Prostate gland (tissue), 2 donors: ENCODE data around the gene GLB1L. TPM values are rescaled to one million over a fixed set of nuclear protein-coding genes. Genes with fewer than 3 reads are reported as not detected.
A peak's percentile ranks its signal among the peaks of the same experiment; 100 is the strongest.

Experiments used
- DNase-seq: peaks from one replicate; pipeline ENCODE4 v3.0.0-alpha.2; 2019; ENCODE audit warnings: low spot score
- H3K27ac ChIP-seq, 2 donors: fragments of 200-600 bp; sonication (generic); 2 replicates each; pipeline ENCODE4 v1.5.1; 2017 to 2019
- H3K27me3 ChIP-seq: fragments of 200-600 bp; sonication (generic); replicated peaks from 2 replicates; pipeline ENCODE4 v1.5.1; 2019; ENCODE audit not compliant: insufficient read depth
- H3K36me3 ChIP-seq, 2 donors: fragments of 200-600 bp; sonication (generic); 1 replicate in 1 of 2; 2 replicates in 1 of 2; pipeline versions ENCODE4 v1.5.1 to v1.8.1; 2017 to 2019
- H3K4me1 ChIP-seq: fragments of 200-600 bp; sonication (generic); replicated peaks from 2 replicates; pipeline ENCODE4 v1.5.1; 2019
- H3K4me3 ChIP-seq, 2 donors: fragments of 200-600 bp; sonication (generic); 2 replicates each; pipeline ENCODE4 v1.5.1; 2017 to 2019
- H3K9me3 ChIP-seq: fragments of 200-600 bp; sonication (generic); 2 replicates; pipeline ENCODE4 v1.5.1; 2017
- CTCF ChIP-seq, 4 experiments: fragments of 200-600 bp in 2 of 4; fragments of 450-650 bp in 2 of 4; sonication (generic) in 2 of 4; IDR thresholded peaks; 1 replicate in 3 of 4; 2 replicates in 1 of 4; pipeline ENCODE4 v1.5.1; 2016 to 2019; ENCODE audit warnings: antibody characterized with exemption in 4 of 4, mild to moderate bottlenecking in 2 of 4, moderate library complexity in 2 of 4
- POLR2A ChIP-seq: fragments of 450-650 bp; IDR thresholded peaks from one replicate; pipeline ENCODE4 v1.6.1; 2016; ENCODE audit warnings: antibody characterized with exemption, mild to moderate bottlenecking
- POLR2AphosphoS5 ChIP-seq: sonication (generic); formaldehyde crosslinking; IDR thresholded peaks from one replicate; pipeline ENCODE4 v1.6.1; 2017; ENCODE audit warnings: antibody characterized with exemption
- WGBS: methylation state at CpG from one replicate; pipeline ENCODE4 v1.1.5; 2018; 5-methylcytosine and 5-hydroxymethylcytosine counted together
- intact Hi-C: fragments of 100-400 bp; cut with DNase I; formaldehyde crosslinking; loops from one replicate; pipeline ENCODE4 v1.14.2; 2022
- total RNA-seq, 2 donors: library from RNA; depleted of rRNA; stranded (reverse); fragments of >200 nt; gene quantifications; one replicate each; pipeline ENCODE4 v1.1.0, GENCODE V29; 2016

Gene GLB1L
- 10 to 100 TPM; 23.1 to 25.0 TPM for total RNA-seq

GRCh38 chr2:219245148-219245898, at the start of gene GLB1L, which contains the start of gene STK16:
Gene GLB1L (minus strand): TSS chr2:219245444. CDS start chr2:219243573, 1,871 bp downstream.
Gene STK16 (plus strand): TSS chr2:219245479. CDS start chr2:219246000, 521 bp downstream.
- Histone ChIP-seq H3K4me1 (peaks cover 20% of the 10 kb centered on the region), H3K36me3 (no peaks in the 10 kb centered on the region), H3K27me3 (no peaks in the 10 kb centered on the region), H3K27ac (peak within 1 kb of the TSS; percentile 90 to 94), H3K9me3 (no peaks in the 10 kb centered on the region), H3K4me3 (peak within 1 kb of the TSS; percentile 74 to 77)
- TF ChIP-seq POLR2A (peak; percentile 78), CTCF (IDR thresholded peaks at IDR 0.05) (peak in 2 of 4 experiments; percentile 10 to 33), POLR2AphosphoS5 (peak; percentile 99)
- intact Hi-C loops: no loop called here
- peak; percentile 88 for DNase-seq
- under 1% methylated on average over 27 of the region's 46 CpGs for WGBS

GRCh38 chr2:219294356-219295351, 49.4 kb upstream of the GLB1L start:
- intact Hi-C loops: loop anchor here (2.0 to 10.0 kb wide), 4 partner anchors 16 to 240 kb away; partner anchors contain the start of genes ABCB6, DNAJB2 and NHEJ1

GRCh38 chr2:219293736-219294231, 48.5 kb upstream of the GLB1L start:
- intact Hi-C loops: loop anchor here (2.0 to 10.0 kb wide), 4 partner anchors 15 to 241 kb away; partner anchors contain the start of genes ABCB6, DNAJB2 and NHEJ1
- TF ChIP-seq POLR2AphosphoS5 (no peak), CTCF (IDR thresholded peaks at IDR 0.05) (no peak), POLR2A (no peak)
- no peak for DNase-seq
- H3K9me3 ChIP-seq: no peaks in the 10 kb centered on the region
- no peak overlapping the region for H3K27ac ChIP-seq
- no peak overlapping the region for H3K4me3 ChIP-seq
- WGBS: 81% methylated on average over 5 of the region's 5 CpGs
- no peaks in the 10 kb centered on the region for H3K36me3 ChIP-seq
- H3K27me3 ChIP-seq: no peaks in the 10 kb centered on the region
- H3K4me1 ChIP-seq: no peaks in the 10 kb centered on the region

More at GRCh38 chr2:219294356-219295351, 49.4 kb upstream of the GLB1L start:
- H3K9me3 ChIP-seq: no peaks in the 10 kb centered on the region
- DNase-seq: peak; percentile 86
- H3K36me3 ChIP-seq: no peaks in the 10 kb centered on the region
- peak overlapping the region; percentile 39 to 48 for H3K4me3 ChIP-seq
- peak overlapping the region; percentile 76 to 81 for H3K27ac ChIP-seq
- H3K27me3 ChIP-seq: no peaks in the 10 kb centered on the region
- TF ChIP-seq CTCF (IDR thresholded peaks at IDR 0.05) (peak; percentile 99 to 100 (median 100)), POLR2A (peak; percentile 26), POLR2AphosphoS5 (peak; percentile 80)
- WGBS: 6% methylated on average over 48 of the region's 67 CpGs
- no peaks in the 10 kb centered on the region for H3K4me1 ChIP-seq

- no peaks in the 10 kb centered on the region for H3K27me3 ChIP-seq
- no peak overlapping the region for H3K4me3 ChIP-seq
- no peaks in the 10 kb centered on the region for H3K36me3 ChIP-seq
- H3K9me3 ChIP-seq: no peaks in the 10 kb centered on the region
- H3K4me1 ChIP-seq: no peaks in the 10 kb centered on the region
- no peak for DNase-seq
- intact Hi-C loops: loop anchor here (10.0 kb wide), 2 partner anchors 78 to 242 kb away; partner anchors contain the start of gene ABCB6
- TF ChIP-seq POLR2AphosphoS5: no peak
- TF ChIP-seq CTCF (IDR thresholded peaks at IDR 0.05): no peak
- no peak for TF ChIP-seq POLR2A
- H3K27ac ChIP-seq: no peak overlapping the region
- 91% methylated on average over 9 of the region's 9 CpGs for WGBS
Measured at GRCh38 chr2:219292616-219293015, 47.4 kb upstream of the GLB1L start.
